Stimulated activated naive CD4-positive, alpha-beta T cell treated with Interleukin-2 at 50 U/mL for 16 hours (primary cell): ENCODE data around the gene DNAJA4.
"Not testable (repeated sequence)": the region's sequence is repeated elsewhere in the genome, so short reads cannot be mapped to it uniquely, and the experiment has no call there.

Source experiments
- DNase-seq: peaks from one replicate; lab custom pipeline; 2025; lab: John Stamatoyannopoulos, UW

The DNAJA4 gene

DNA sequence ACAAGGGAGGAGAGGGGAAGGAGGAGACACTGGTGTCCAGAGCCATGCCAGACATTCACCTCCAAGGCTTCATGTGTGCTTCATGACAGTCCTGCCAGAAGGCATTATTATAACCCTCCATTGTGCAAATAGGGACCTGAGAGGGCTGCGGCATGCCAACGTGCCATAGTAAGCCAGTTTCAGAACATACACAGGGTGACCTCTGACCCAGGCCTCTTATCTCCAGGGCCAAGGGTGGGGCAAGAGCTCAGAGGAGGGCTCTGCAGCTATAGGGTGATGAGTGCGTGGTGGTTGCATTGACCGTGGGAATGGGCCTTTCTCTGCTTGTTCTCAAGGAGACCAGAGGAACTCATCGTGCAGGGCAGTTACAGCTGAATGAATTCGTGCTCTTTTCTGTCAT, 20.3 kb upstream of the DNAJA4 start:
- no peak for DNase-seq

- no peak for DNase-seq
Measured at GRCh38 chr15:78244893-78245292, 19.5 kb upstream of the DNAJA4 start.

GRCh38 chr15:78245392-78245791, 19.0 kb upstream of the DNAJA4 start:
- not testable (repeated sequence) for DNase-seq

DNA sequence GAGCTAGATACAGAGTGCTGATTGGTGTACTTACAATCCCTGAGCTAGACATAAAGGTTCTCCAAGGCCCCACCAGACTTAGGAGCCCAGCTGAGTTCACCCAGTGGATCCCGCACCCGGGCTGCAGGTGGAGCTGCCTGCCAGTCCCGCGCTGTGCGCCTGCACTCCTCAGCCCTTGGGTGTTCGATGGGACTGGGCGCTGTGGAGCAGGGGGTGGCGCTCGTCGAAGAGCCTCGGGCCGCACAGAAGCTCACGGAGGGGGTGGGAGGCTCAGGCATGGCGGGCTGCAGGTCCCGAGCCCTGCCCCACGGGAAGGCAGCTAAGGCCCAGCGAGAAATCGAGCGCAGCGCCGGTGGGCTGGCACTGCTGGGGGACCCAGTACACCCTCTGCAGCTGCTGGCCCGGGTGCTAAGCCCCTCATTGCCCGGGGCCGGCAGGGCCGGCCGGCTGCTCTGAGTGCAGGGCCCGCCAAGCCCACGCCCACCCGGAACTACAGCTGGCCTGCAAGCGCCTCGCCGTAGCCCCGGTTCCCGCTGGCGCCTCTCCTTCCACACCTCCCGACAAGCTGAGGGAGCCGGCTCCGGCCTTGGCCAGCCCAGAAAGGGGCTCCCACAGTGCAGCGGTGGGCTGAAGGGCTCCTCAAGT, 18.3 kb upstream of the DNAJA4 start:
- DNase-seq: not testable (repeated sequence)

DNA sequence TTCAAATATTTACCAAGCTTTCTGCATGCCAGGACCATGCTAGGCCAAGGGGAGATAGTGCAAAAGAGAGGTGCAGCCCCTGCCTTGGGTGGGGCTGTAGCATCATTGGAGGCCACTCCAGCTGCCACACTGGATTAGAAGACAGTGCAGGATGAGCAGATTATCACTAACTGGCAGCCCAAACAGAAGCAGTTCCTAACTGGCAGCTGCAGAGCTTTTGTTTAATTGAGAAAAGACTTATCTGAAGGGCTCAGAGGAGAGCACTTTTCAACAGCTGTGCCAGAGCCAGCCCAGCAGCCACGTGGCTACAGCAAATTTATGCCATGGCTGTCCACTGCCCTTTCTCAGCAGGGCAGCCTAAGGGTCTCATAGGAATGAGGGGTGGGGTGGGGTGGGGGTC, 16.5 kb upstream of the DNAJA4 start:
- DNase-seq: no peak

- no peak for DNase-seq
Measured at GRCh38 chr15:78249131-78249530, 15.2 kb upstream of the DNAJA4 start.

GRCh38 chr15:78251136-78251535, 13.2 kb upstream of the DNAJA4 start:
- DNase-seq: no peak

- DNase-seq: no peak
Measured at GRCh38 chr15:78255421-78256043, 8.8 kb upstream of the DNAJA4 start.

DNA sequence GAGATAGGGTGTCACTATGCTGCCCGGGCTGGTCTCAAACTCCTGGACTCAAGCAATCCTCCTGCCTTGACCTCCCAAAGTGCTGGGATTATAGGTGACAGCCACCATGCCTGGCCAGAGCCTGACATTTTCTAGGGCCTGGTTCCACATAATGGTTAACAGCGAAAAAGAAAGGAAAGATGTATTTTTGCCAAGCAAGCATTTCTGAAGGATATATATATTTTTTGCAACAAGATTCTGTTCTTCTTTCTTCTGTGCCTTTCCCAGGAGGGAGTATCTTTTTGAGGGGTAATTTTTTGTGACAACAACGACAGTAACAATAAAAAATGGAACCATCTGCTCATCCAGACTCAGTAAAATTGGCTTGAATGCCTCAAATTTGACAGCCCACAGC, 8.3 kb upstream of the DNAJA4 start:
- DNase-seq: no peak

DNA sequence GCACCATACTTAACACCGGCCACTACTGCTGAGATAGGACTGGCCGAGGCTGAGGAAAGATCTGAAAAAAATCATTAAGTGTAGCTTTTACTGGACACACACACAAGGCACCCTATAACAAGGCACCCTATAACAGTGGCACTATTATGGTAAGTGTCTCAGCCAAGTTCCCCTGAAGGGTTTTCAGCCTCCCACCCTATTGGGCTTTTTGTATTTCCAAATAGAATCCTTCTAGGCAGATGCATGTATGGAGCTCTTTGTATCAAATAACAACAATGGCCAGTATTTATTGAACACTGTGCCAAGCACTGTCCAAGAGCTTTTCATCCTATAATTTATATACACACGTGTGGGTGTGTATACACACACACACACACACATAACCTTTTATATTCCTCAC, 6.7 kb upstream of the DNAJA4 start:
- DNase-seq: no peak

- DNase-seq: no peak
Measured at GRCh38 chr15:78259232-78259631, 5.1 kb upstream of the DNAJA4 start.

GRCh38 chr15:78260489-78260888, 3.9 kb upstream of the DNAJA4 start:
- DNase-seq: no peak

GRCh38 chr15:78261062-78261461, 3.3 kb upstream of the DNAJA4 start:
- no peak for DNase-seq

GRCh38 chr15:78263351-78263781, 996 bp upstream of the DNAJA4 start:
- no peak for DNase-seq

DNA sequence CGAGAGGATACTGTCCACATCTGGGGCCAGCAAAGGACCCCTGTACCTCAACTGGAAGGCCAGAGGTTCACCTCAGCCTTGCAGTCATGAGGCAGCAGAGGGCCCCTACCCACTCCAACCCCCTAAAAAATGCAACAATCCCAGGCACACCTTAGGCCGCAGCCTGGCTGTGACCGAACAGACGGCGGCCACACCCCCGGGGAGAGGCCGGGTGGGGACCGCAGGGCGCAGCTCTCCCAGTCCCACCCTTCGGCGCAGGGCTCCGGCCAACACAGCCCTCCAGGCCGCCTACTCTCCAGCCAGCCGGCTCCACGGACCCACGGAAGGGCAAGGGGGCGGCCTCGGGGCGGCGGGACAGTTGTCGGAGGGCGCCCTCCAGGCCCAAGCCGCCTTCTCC, 457 bp upstream of the DNAJA4 start:
- no peak for DNase-seq

DNA sequence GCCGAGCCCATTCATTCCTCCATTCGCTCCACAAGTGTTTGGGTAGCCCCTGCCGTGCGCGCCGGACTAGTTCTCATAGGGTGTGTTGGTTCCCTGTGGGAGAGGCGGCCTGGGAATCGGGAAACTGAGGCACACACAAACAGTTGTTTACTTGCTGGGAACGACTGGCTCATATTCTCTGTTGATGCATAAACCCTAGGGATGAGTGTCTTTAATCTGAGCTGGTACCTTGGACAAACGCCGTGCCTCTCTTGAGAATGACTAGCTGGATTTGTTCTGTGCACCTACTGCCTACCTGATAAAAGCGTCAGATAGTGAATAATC, 737 bp downstream of the DNAJA4 start:
- no peak for DNase-seq

GRCh38 chr15:78265752-78266224, 1.4 kb downstream of the DNAJA4 start:
- no peak for DNase-seq

GRCh38 chr15:78266229-78266628, 1.9 kb downstream of the DNAJA4 start:
- no peak for DNase-seq

GRCh38 chr15:78266806-78267205, 2.4 kb downstream of the DNAJA4 start:
- DNase-seq: no peak

- DNase-seq: no peak
Measured at GRCh38 chr15:78272316-78272715, 8.0 kb downstream of the DNAJA4 start.

DNA sequence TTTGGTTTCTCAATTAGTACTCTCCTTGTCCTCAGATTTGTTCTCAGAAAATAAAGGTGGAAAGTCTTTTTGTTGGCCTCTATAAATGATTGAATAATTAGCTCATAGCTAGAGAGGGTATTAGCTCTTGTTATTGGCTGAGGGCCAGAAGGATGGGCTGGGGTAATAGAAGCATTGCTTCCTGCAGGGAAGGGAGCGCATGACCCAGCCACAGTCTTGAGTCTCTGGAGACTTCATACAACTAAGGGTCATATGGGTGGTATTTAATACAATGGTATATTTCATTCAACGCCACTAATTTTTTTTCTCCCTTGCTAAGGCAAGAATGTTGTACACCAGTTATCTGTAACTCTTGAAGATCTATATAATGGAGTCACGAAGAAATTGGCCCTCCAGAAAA, 8.4 kb downstream of the DNAJA4 start:
- no peak for DNase-seq

DNA sequence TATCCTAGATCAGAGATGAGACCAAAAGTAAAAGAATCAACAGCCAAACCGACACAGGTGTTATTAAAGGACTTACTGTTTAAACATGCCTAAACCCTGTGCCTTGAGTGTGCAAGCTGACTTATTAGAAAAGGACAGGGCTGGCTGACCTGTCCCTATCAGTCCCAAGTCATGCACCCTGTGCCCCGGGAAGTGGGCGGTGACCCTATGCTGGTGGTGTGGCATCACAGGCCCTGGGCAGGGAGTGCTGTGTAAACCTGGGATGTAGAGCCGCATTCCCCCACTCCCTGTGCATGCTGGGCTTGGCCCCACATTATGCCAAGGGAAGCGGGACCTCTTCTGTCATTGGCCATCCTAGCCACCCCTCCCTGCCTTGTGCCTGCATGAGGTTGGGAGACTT, 10.6 kb downstream of the DNAJA4 start:
- no peak for DNase-seq

GRCh38 chr15:78276064-78276943, 11.9 kb downstream of the DNAJA4 start:
- no peak for DNase-seq
